NT2/D1 (cell line): ENCODE data around the gene KANSL1L.
"Not testable (repeated sequence)": the region's sequence is repeated elsewhere in the genome, so short reads cannot be mapped to it uniquely, and the experiment has no call there.

Experiments used
- DNase-seq: peaks from one replicate; pipeline ENCODE4 v3.0.0-alpha.2; 2011; ENCODE audit warnings: low read depth, low spot score
- H3K27me3 ChIP-seq: 2 replicates; pipeline ENCODE4 v1.6.0; 2011; ENCODE audit warnings: mild to moderate bottlenecking; ENCODE audit not compliant: insufficient read length, insufficient read depth
- H3K36me3 ChIP-seq: 2 replicates; pipeline ENCODE4 v1.6.1; 2011; ENCODE audit warnings: mild to moderate bottlenecking, low read length, mixed read lengths; ENCODE audit not compliant: insufficient read depth, insufficient read length
- H3K4me1 ChIP-seq: 2 replicates; pipeline ENCODE4 v1.5.1; 2011; ENCODE audit not compliant: insufficient read depth, insufficient read length
- H3K4me3 ChIP-seq: 2 replicates; pipeline ENCODE4 v1.5.1; 2011; ENCODE audit warnings: low read depth; ENCODE audit not compliant: insufficient read length
- H3K9ac ChIP-seq: 2 replicates; pipeline ENCODE4 v1.6.0; 2011; ENCODE audit warnings: low read depth; ENCODE audit not compliant: insufficient read length
- H3K9me3 ChIP-seq: 2 replicates; pipeline ENCODE4 v1.5.1; 2011; ENCODE audit warnings: mild to moderate bottlenecking, low read length; ENCODE audit not compliant: insufficient read depth
- SUZ12 ChIP-seq: IDR thresholded peaks from 2 replicates; pipeline ENCODE4 v1.6.1; 2011; ENCODE audit not compliant: insufficient read length, insufficient read depth; ENCODE audit errors: extremely low read depth
- YY1 ChIP-seq: IDR thresholded peaks from 2 replicates; pipeline ENCODE4 v1.6.1; 2011; ENCODE audit not compliant: insufficient read length, insufficient read depth
- ZNF274 ChIP-seq: IDR thresholded peaks from 2 replicates; pipeline ENCODE4 v1.6.1; 2011; ENCODE audit warnings: mild to moderate bottlenecking, low read depth, low read length

The KANSL1L gene

DNA sequence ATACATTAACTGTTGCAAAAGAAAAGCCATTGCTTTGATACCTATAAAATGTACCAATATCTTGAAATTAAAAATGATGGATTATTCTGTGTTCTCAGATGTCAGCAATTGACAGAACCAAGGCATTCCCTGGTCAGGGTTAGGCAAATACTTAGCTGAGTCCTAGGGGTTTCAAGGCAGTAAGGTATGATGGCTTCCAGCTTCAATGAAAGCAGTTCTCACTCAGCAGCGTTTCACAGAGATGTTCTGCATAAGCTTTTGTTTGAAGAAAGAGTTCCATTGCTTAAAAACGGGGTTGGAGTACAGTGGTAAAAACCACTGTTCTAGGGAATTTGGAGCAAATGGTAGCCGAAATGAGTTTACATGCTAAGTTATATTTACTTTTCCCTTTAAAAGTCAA is 17.0 kb upstream of the KANSL1L start:
- Histone ChIP-seq H3K4me3 (no peak overlapping the region), H3K4me1 (no peaks in the 10 kb centered on the region), H3K36me3 (no peaks in the 10 kb centered on the region), H3K9ac (no peak overlapping the region), H3K27me3 (no peaks in the 10 kb centered on the region), H3K9me3 (peaks cover 16% of the 10 kb centered on the region)
- no peak for DNase-seq
- TF ChIP-seq SUZ12 (no peak), ZNF274 (no peak), YY1 (no peak)

DNA sequence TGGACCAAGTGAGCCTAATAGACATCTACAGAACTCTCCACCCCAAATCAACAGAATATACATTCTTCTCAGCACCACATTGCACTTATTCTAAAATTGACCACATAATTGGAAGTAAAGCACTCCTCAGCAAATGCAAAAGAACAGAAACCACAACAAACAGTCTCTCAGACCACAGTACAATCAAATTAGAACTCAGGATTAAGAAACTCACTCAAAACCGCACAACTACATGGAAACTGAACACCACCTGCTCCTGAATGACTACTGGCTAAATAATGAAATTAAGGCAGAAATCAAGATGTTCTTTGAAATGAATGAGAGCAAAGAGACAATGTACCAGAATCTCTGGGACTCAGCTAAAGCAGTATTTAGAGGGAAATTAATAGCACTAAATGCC is 12.7 kb upstream of the KANSL1L start:
- not testable (repeated sequence) for H3K36me3 ChIP-seq

DNA sequence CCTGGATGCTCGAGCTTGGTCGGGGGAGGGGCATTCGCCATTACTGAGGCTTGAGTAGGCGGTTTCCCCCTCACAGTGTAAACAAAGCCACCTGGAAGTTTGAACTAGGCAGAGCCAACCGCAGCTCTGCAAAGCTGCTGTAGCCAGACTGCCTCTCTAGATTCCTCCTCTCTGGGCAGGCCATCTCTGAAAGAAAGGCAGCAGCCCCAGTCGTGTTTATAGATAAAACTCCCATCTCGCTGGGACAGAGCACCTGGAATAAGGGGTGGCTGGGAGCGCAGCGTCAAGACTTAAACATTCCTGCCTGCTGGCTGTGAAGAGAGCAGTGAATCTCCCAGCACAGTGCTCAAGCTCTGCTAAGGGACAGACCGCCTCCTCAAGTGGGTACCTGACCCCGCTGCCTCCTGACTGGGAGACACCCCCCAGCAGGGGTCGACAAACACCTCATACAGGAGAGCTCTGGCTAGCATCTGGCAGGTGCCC is 10.4 kb upstream of the KANSL1L start:
- not testable (repeated sequence) for H3K4me1 ChIP-seq, H3K27me3 ChIP-seq, H3K9ac ChIP-seq, H3K36me3 ChIP-seq, H3K4me3 ChIP-seq
- H3K9me3 ChIP-seq, result peaks cover 16% of the 10 kb centered on the region
- DNase-seq, result peak; percentile 55

More for the DNA sequence above, 12.7 kb upstream of the KANSL1L start:
- H3K27me3 ChIP-seq, H3K4me3 ChIP-seq, DNase-seq, H3K4me1 ChIP-seq, H3K9ac ChIP-seq: not testable (repeated sequence)
- H3K9me3 ChIP-seq, result peaks cover 16% of the 10 kb centered on the region

DNA sequence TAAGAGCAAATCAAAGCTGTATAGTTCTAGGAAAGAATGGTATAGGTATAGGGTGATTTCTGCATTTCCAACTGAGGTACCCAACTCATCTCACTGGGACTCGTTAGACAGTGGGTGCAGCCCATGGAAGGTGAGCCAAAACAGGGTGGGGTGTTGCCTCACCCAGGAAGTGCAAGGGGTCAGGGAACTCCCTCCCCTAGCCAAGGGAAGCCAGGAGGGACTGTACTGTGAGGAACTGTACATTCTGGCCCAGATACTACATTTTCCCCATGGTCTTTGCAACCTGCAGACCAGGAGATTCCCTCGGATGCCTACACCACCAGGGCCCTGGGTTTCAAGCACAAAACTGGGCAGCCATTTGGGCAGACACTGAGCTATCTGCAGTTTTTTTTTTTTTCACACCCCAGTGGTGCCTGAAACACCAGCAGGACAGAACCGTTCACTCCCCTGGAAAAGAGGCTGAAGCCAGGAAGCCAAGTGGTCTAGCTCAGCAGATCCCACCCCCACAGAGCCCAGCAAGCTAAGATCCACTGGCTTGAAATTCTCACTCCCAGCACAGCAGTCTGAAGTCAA is 9.9 kb upstream of the KANSL1L start:
- H3K9ac ChIP-seq, H3K4me3 ChIP-seq, H3K4me1 ChIP-seq, H3K27me3 ChIP-seq, H3K36me3 ChIP-seq, DNase-seq: not testable (repeated sequence)
- H3K9me3 ChIP-seq, result peaks cover 16% of the 10 kb centered on the region

DNA sequence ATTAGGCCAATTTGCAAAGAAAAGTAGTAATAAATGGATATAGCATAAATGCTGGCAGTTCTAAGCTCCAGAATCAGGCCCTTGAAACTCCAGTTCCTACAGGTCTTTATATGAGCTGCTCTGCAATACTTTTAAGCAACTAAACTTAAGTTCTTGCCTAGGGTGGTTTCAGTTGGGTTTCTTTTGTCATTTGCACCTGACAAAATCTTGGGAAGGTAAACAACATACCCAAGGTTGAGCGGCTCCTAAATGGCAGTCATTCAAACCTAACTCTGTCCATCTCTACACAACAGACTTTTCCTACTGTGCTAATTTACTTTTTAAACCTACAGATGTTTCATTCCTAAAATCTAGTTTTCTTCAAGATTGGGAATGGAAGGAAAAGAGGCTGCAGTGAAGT is 9.3 kb upstream of the KANSL1L start:
- no peaks in the 10 kb centered on the region for H3K27me3 ChIP-seq
- peaks cover 2% of the 10 kb centered on the region for H3K4me1 ChIP-seq
- no peak overlapping the region for H3K9ac ChIP-seq
- TF ChIP-seq SUZ12, result no peak
- no peak for TF ChIP-seq ZNF274
- no peak for TF ChIP-seq YY1
- peaks cover 15% of the 10 kb centered on the region for H3K9me3 ChIP-seq
- no peak for DNase-seq
- no peaks in the 10 kb centered on the region for H3K36me3 ChIP-seq
- no peak overlapping the region for H3K4me3 ChIP-seq

DNA sequence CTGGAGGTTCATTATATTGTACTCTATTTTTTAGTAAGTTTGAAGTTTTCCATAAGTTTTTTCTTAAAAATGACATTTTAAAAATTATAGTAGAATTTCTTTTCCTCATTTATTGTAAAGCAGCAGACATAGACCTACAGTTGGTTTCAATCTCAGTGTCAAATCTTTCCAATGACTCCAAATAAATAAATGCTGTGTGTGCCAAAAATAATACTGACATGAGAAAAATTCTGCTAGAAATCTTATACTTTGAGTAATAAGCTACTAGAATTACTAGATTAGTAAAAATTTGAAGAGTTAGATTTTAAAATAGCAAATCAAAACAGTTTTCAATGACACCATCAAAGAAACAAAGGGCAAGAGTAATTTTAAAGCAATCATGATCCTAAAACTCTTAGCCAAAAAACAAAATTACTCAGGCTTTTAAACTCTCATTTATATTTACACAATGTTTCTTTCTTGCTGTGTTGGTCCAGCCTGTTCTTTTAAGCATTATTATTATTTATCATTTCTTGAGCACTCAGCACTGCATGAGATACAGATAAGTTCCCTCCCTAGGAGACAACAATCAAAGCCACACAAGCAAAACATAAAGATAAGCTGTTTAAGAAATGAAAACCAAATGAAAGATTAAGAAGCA is 8.3 kb upstream of the KANSL1L start:
- no peaks in the 10 kb centered on the region for H3K36me3 ChIP-seq
- peaks cover 2% of the 10 kb centered on the region for H3K4me1 ChIP-seq
- no peak overlapping the region for H3K4me3 ChIP-seq
- no peak for DNase-seq
- no peak overlapping the region for H3K9ac ChIP-seq
- TF ChIP-seq SUZ12 (no peak), ZNF274 (no peak), YY1 (no peak)
- H3K27me3 ChIP-seq, result no peaks in the 10 kb centered on the region
- peaks cover 5% of the 10 kb centered on the region for H3K9me3 ChIP-seq

DNA sequence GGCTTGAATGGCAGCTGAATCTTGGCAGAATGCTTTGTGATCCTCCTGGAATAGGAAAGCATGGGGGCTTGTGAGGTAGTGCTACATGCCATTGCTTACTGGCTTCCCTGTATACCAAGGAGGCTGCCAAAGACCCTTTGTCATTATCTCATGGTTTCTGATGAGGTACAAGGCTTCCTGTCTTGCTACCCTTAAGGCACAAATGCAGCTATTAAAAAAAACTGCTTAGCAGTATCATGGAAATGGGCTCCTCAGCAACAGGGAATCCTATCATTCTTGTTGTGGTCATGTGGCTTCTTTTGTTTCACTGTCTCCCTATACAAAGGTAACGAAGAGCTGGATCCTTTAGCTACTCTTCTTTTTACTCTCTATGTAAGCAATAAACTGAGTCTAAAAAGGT is 6.6 kb upstream of the KANSL1L start:
- Histone ChIP-seq H3K9me3 (no peaks in the 10 kb centered on the region; the same call in 1 of the 2 replicates), H3K36me3 (no peaks in the 10 kb centered on the region), H3K4me1 (peaks cover 2% of the 10 kb centered on the region), H3K4me3 (no peak overlapping the region), H3K9ac (no peak overlapping the region), H3K27me3 (no peaks in the 10 kb centered on the region)
- TF ChIP-seq YY1 (no peak), SUZ12 (no peak), ZNF274 (no peak)
- DNase-seq, result peak; percentile 81

DNA sequence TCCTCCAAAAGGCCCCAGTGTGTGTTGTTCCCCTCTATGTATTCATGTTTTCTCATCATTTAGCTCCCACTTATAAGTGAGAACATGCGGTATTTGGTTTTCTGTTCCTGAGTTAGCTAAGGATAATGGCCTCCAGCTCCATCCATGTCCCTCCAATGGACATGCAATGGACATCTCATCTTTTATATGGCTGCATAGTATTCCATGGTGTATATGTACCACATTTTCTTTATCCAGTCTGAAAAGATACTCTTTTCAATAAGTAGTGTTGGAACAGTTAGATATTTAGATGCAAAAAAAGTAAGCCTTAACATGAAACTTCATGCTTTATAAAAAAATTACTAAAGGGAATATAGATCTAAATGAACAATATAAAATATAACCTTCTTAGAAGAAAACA is 5.9 kb upstream of the KANSL1L start:
- not testable (repeated sequence) for H3K36me3 ChIP-seq, H3K9me3 ChIP-seq, H3K4me1 ChIP-seq, H3K27me3 ChIP-seq, H3K9ac ChIP-seq, H3K4me3 ChIP-seq, DNase-seq
